OCI-LY7 (cell line): Measurements from ENCODE around the gene AK5. TPM values are rescaled to one million over a fixed set of nuclear protein-coding genes. Genes with fewer than 3 reads are reported as not detected.

ENCODE experiments used
- BruUV-seq: library from RNA; stranded (reverse); fragments of 400-500 nt; replicated peaks from 2 replicates; lab custom pipeline; 2021; lab: Mats Ljungman, UMichigan
- CTCF ChIA-PET: fragments of 300-600 bp; sonication (Branson Sonifier 250); formaldehyde crosslinking; loops from one replicate; lab custom pipeline; 2022; ENCODE audit warnings: antibody characterized with exemption; ENCODE audit not compliant: unreplicated experiment; lab: Charles Lee
- POLR2A ChIA-PET: fragments of 300-600 bp; sonication (Branson Sonifier 250); formaldehyde crosslinking; loops from one replicate; lab custom pipeline; 2022; ENCODE audit warnings: antibody characterized with exemption; lab: Charles Lee
- DNase-seq: peaks from one replicate; pipeline ENCODE4 v3.0.0-alpha.2; 2015; ENCODE audit warnings: low spot score
- H2AFZ ChIP-seq: fragments of 200-600 bp; sonication (generic), shearing (Covaris generic); 2 replicates; pipeline ENCODE4 v1.6.1; 2014; ENCODE audit warnings: mild to moderate bottlenecking, antibody characterized with exemption, low read length, moderate library complexity
- H3K27ac ChIP-seq: fragments of 200-600 bp; sonication (generic); 2 replicates; pipeline ENCODE4 v1.5.1; 2014; ENCODE audit warnings: mixed run types, low read depth, mild to moderate bottlenecking, moderate library complexity, low read length, inconsistent platforms; ENCODE audit not compliant: poor library complexity, severe bottlenecking
- H3K36me3 ChIP-seq: fragments of 200-600 bp; sonication (generic); 2 replicates; pipeline ENCODE4 v1.6.1; 2014; ENCODE audit warnings: mild to moderate bottlenecking, antibody characterized with exemption, low read length, moderate library complexity, mixed read lengths; ENCODE audit not compliant: insufficient read depth
- H3K4me1 ChIP-seq: fragments of 200-600 bp; sonication (generic); 2 replicates; pipeline ENCODE4 v1.5.1; 2014; ENCODE audit warnings: mild to moderate bottlenecking, low read length; ENCODE audit not compliant: insufficient read depth, poor library complexity, severe bottlenecking
- H3K4me2 ChIP-seq: fragments of 200-600 bp; sonication (generic); 2 replicates; pipeline ENCODE4 v1.6.1; 2014; ENCODE audit warnings: mild to moderate bottlenecking, low read length
- H3K4me3 ChIP-seq: fragments of 200-600 bp; sonication (generic); 2 replicates; pipeline ENCODE4 v1.5.1; 2014; ENCODE audit warnings: mild to moderate bottlenecking, low read depth, low read length; ENCODE audit not compliant: poor library complexity, severe bottlenecking
- H3K79me2 ChIP-seq: fragments of 200-600 bp; sonication (generic); 2 replicates; pipeline ENCODE4 v1.6.1; 2016; ENCODE audit warnings: low read depth, mild to moderate bottlenecking, low read length, moderate library complexity, mixed read lengths; ENCODE audit not compliant: insufficient read depth
- H3K9me2 ChIP-seq: fragments of 200-600 bp; sonication (generic); 2 replicates; pipeline ENCODE4 v1.6.1; 2016; ENCODE audit warnings: mild to moderate bottlenecking, low read length, mixed read lengths; ENCODE audit not compliant: insufficient read depth
- H3K9me3 ChIP-seq: fragments of 200-600 bp; sonication (generic); 2 replicates; pipeline ENCODE4 v1.6.1; 2014; ENCODE audit warnings: mild to moderate bottlenecking, mixed run types, low read length, mixed read lengths
- H4K20me1 ChIP-seq: fragments of 200-600 bp; sonication (generic); 2 replicates; pipeline ENCODE4 v1.6.1; 2014; ENCODE audit warnings: mild to moderate bottlenecking, antibody characterized with exemption, low read length, moderate library complexity, mixed read lengths; ENCODE audit not compliant: insufficient read depth
- CTCF ChIP-seq: fragments of 200-600 bp; sonication (generic); conservative IDR thresholded peaks from 2 replicates; pipeline ENCODE4 v1.5.1; 2014; ENCODE audit warnings: mild to moderate bottlenecking, antibody characterized with exemption, low read length, moderate library complexity, mixed read lengths
- EZH2phosphoT487 ChIP-seq: fragments of 200-600 bp; sonication (generic); IDR thresholded peaks from 2 replicates; pipeline ENCODE4 v1.6.1; 2018; ENCODE audit warnings: low read depth, borderline replicate concordance, mild to moderate bottlenecking, mixed run types, antibody characterized with exemption, low read length, moderate library complexity, mixed read lengths
- intact Hi-C: fragments of 100-400 bp; cut with micrococcal nuclease; formaldehyde crosslinking; loops from one replicate; pipeline ENCODE4 v1.10.0; 2022; ENCODE audit not compliant: unreplicated experiment
- total RNA-seq, 2 experiments: library from RNA; depleted of rRNA in 1 of 2; stranded (reverse); fragments of >200 nt in 1 of 2; shearing (Covaris generic) in 1 of 2; gene quantifications; 2 replicates each; pipeline ENCODE4 v1.2.3, GENCODE V29; 2014 to 2022

AK5 gene
- total RNA-seq, 2 experiments from 2014 or later: not detected

DNA sequence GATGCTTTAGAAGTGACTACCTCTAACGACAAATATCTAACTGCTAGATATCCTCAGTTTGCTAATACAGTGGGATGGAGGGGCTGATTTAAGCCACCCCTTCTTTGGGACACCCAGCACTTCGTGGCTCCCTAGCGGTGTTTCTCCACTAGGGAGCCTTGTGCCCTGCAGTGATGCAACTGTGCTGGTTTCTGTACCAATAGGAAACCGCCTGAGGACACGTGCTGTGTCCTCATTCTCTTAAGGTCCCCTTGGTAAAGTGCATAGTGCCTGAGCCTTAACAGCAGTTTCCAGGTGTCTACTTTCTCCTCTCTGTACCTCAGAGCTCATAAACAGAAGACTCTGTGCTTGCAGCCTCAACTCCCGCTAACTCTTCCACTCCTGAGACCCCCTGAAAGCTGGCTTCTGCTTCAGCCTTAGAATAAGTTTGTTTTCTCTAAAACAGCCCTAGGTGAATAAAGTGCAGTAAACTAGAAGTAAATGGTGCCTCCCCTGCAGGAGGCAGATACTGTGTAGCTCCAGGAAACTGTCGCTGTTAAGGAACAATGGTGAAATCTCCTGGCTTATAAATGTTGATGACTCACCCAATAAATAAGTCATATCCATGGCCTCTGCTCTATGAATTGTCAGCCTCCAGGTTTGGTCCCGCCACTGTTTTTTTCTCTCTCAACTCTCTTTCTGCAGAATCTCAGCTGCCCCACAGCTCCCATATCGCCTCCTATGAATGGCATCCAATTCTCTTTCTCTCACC is 130.4 kb downstream of the AK5 start:
- H4K20me1 ChIP-seq: no peaks in the 10 kb centered on the region
- H3K79me2 ChIP-seq: no peaks in the 10 kb centered on the region
- H3K36me3 ChIP-seq: no peaks in the 10 kb centered on the region
- H3K4me1 ChIP-seq: peaks cover 39% of the 10 kb centered on the region
- TF ChIP-seq EZH2phosphoT487: no peak
- peak; percentile 43; the same call in 1 of the 2 replicates for TF ChIP-seq CTCF
- no peak overlapping the region for H2AFZ ChIP-seq
- POLR2A ChIA-PET: interaction anchor here (0.8 kb wide), 1 partner anchor 1043 kb away, joined by 3 read pairs; no protein-coding TSS in a partner anchor
- no peaks in the 10 kb centered on the region for H3K9me3 ChIP-seq
- intact Hi-C loops: loop anchor here (5.0 to 10.0 kb wide), 2 partner anchors 195 to 257 kb away; partner anchors contain the start of gene PIGK
- peak overlapping the region; percentile 71 for H3K27ac ChIP-seq
- peak; percentile 39 for DNase-seq
- BruUV-seq: no TSS peak
- no peaks in the 10 kb centered on the region for H3K9me2 ChIP-seq
- H3K4me2 ChIP-seq: peak overlapping the region; percentile 93
- CTCF ChIA-PET: no interaction called here
- peak overlapping the region; percentile 58 for H3K4me3 ChIP-seq

GRCh38 chr1:77412820-77413530 is 131.2 kb downstream of the AK5 start:
- H3K36me3 ChIP-seq: no peaks in the 10 kb centered on the region
- H4K20me1 ChIP-seq: no peaks in the 10 kb centered on the region
- intact Hi-C loops: loop anchor here (5.0 to 10.0 kb wide), 2 partner anchors 196 to 258 kb away; partner anchors contain the start of gene PIGK
- ChIA-PET POLR2A (interaction anchor here (0.6 to 0.8 kb wide), 2 partner anchors 563 to 1043 kb away, joined by 3 read pairs; no protein-coding TSS in a partner anchor), CTCF (no interaction called here)
- DNase-seq: peak; percentile 81
- no peak overlapping the region; the same call in 1 of the 2 replicates for H2AFZ ChIP-seq
- peak overlapping the region; percentile 93 for H3K4me2 ChIP-seq
- H3K79me2 ChIP-seq: no peaks in the 10 kb centered on the region
- peaks cover 39% of the 10 kb centered on the region for H3K4me1 ChIP-seq
- H3K4me3 ChIP-seq: peak overlapping the region; percentile 58
- H3K27ac ChIP-seq: peak overlapping the region; percentile 71
- no peaks in the 10 kb centered on the region for H3K9me2 ChIP-seq
- H3K9me3 ChIP-seq: 0 out of 2 replicates have a peak, but pooled peaks cover under 1% of the 10 kb centered on the region
- BruUV-seq: no TSS peak
- no peak for TF ChIP-seq CTCF
- no peak for TF ChIP-seq EZH2phosphoT487
